Gastrocnemius medialis (tissue), 4 donors: ENCODE results near the gene SVOP. TPM values are rescaled to one million over a fixed set of nuclear protein-coding genes. Genes with fewer than 3 reads are reported as not detected.

Experiments used
- ATAC-seq, 2 donors: fragments of 150-250 bp; one replicate each; pipeline ENCODE4 v1.9.1; 2016
- DNase-seq, 2 donors: peaks; one replicate each; pipeline ENCODE4 v3.0.0-alpha.2; 2019
- H3K27ac ChIP-seq, 4 donors: fragments of 200-600 bp; sonication (generic); 1 replicate in 1 of 4; 2 replicates in 3 of 4; pipeline ENCODE4 v1.5.1; 2016 to 2018; ENCODE audit warnings: mild to moderate bottlenecking in 2 of 4, moderate library complexity in 1 of 4
- H3K27me3 ChIP-seq, 3 donors: fragments of 200-600 bp; sonication (generic) in 2 of 3; 1 replicate in 1 of 3; 2 replicates in 2 of 3; pipeline versions ENCODE4 v1.5.1 to v1.6.0; 2016 to 2019; ENCODE audit warnings: mild to moderate bottlenecking in 1 of 3, moderate library complexity in 1 of 3
- H3K36me3 ChIP-seq, 2 donors: fragments of 200-600 bp; sonication (generic) in 1 of 2; one replicate each; pipeline ENCODE4 v1.5.1; 2017 to 2018
- H3K4me1 ChIP-seq, 2 donors: fragments of 200-600 bp; sonication (generic) in 1 of 2; one replicate each; pipeline ENCODE4 v1.5.1; 2016 to 2017; ENCODE audit warnings: mild to moderate bottlenecking in 2 of 2
- H3K4me3 ChIP-seq, 4 donors: fragments of 200-600 bp; sonication (generic) in 3 of 4; 1 replicate in 1 of 4; 2 replicates in 3 of 4; pipeline ENCODE4 v1.5.1; 2016 to 2019; ENCODE audit warnings: mild to moderate bottlenecking in 2 of 4
- H3K9me3 ChIP-seq, 3 donors: fragments of 200-600 bp; sonication (generic) in 2 of 3; 1 replicate in 1 of 3; 2 replicates in 2 of 3; pipeline ENCODE4 v1.5.1; 2016 to 2019
- POLR2A ChIP-seq, 2 donors: fragments of 450-650 bp; IDR thresholded peaks; one replicate each; pipeline ENCODE4 v1.6.1; 2017; ENCODE audit warnings: antibody characterized with exemption in 2 of 2, mild to moderate bottlenecking in 2 of 2, moderate library complexity in 2 of 2
- in situ Hi-C, 4 donors: fragments of 200-750 bp; cut with MboI; loops; one replicate each; pipeline versions ENCODE4 v1.15.0 to v1.8.0; 2017; ENCODE audit warnings: low sequenced_read_pairs in 4 of 4
- intact Hi-C: fragments of 100-400 bp; cut with DNase I; formaldehyde crosslinking; loops from one replicate; pipeline ENCODE4 v1.15.1; 2023; ENCODE audit warnings: low total_unique reads
- total RNA-seq, 4 donors: library from RNA; depleted of rRNA; stranded (reverse); fragments of >200 nt; gene quantifications; one replicate each; pipeline versions ENCODE4 v1.1.0 to v1.2.3, GENCODE V29; 2016
- TF ChIP-seq, protein P1 (sequence below), 5 experiments: fragments of 450-650 bp in 3 of 5; fragments of 200-600 bp in 2 of 5; sonication (generic) in 2 of 5; IDR thresholded peaks in 4 of 5; conservative IDR thresholded peaks in 1 of 5; 1 replicate in 4 of 5; 2 replicates in 1 of 5; pipeline ENCODE4 v1.5.1; 2016 to 2019; ENCODE audit warnings: antibody characterized with exemption in 5 of 5, mild to moderate bottlenecking in 3 of 5, moderate library complexity in 3 of 5

Gene SVOP
- total RNA-seq, 4 donors from 2014 or later = 0.03 TPM; not detected in 3

- H3K4me1 ChIP-seq = no peaks in the 10 kb centered on the region
- H3K4me3 ChIP-seq = no peak overlapping the region
- TF ChIP-seq, protein P1, sequence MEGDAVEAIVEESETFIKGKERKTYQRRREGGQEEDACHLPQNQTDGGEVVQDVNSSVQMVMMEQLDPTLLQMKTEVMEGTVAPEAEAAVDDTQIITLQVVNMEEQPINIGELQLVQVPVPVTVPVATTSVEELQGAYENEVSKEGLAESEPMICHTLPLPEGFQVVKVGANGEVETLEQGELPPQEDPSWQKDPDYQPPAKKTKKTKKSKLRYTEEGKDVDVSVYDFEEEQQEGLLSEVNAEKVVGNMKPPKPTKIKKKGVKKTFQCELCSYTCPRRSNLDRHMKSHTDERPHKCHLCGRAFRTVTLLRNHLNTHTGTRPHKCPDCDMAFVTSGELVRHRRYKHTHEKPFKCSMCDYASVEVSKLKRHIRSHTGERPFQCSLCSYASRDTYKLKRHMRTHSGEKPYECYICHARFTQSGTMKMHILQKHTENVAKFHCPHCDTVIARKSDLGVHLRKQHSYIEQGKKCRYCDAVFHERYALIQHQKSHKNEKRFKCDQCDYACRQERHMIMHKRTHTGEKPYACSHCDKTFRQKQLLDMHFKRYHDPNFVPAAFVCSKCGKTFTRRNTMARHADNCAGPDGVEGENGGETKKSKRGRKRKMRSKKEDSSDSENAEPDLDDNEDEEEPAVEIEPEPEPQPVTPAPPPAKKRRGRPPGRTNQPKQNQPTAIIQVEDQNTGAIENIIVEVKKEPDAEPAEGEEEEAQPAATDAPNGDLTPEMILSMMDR (IDR thresholded peaks at IDR 0.05 in 4 of 5, conservative IDR thresholded peaks at IDR 0.05 in 1 of 5) = no peak
- TF ChIP-seq POLR2A (IDR thresholded peaks at IDR 0.05) = no peak
- in situ Hi-C loops (no loop called here), intact Hi-C loops (no loop called here)
- no peaks in the 10 kb centered on the region for H3K27me3 ChIP-seq
- H3K27ac ChIP-seq = no peak overlapping the region
- no peaks in the 10 kb centered on the region for H3K9me3 ChIP-seq
- H3K36me3 ChIP-seq = no peaks in the 10 kb centered on the region
- DNase-seq = no peak
- ATAC-seq = no peak
Observed at GRCh38 chr12:108989376-108989775, 31.5 kb downstream of the SVOP start.

DNA sequence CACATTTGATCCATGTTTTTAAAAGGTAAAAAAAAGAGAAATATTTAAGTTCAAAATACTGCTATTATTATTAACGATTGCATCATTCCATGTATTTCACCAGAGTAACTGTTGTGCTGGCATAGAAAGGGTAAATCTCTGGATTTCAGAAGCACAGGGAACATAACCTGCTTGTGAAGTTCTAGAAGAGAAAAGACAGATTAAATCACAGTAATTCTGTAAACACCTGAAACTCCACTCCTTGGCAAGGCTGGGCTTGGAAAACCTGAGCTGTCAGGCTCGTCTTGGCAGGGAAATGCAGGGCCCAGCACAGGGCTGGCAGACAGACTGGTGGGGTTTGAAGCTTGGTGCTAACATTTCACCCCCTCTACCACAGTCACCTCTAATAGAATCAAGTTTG, 35.1 kb downstream of the SVOP start:
- Histone ChIP-seq H3K36me3 (no peaks in the 10 kb centered on the region), H3K9me3 (no peaks in the 10 kb centered on the region), H3K4me1 (no peaks in the 10 kb centered on the region), H3K27ac (no peak overlapping the region), H3K4me3 (no peak overlapping the region), H3K27me3 (no peaks in the 10 kb centered on the region)
- intact Hi-C loops = no loop called here
- DNase-seq (no peak), ATAC-seq (no peak)
- no peak for TF ChIP-seq POLR2A (IDR thresholded peaks at IDR 0.05)
- TF ChIP-seq, protein P1 (IDR thresholded peaks at IDR 0.05 in 4 of 5, conservative IDR thresholded peaks at IDR 0.05 in 1 of 5) = no peak
- in situ Hi-C loops = no loop called here

DNA sequence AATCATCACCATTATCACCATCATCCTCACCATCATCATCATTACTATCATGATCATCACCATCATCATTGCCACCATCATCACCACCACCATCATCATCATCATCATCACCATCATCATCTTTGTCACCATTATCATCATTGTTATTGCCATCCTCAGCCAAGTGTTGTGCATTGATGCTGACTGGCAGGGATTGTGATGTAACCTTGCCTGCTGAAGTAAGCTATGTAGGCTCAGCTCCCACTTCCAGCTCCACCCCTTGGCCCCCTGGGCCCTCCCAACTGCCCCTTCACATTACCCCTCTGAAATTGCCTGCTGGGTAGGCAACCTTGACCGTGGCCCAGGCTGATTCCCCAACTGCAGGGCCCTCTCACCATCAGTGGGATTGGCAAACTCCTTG, 37.6 kb downstream of the SVOP start:
- Histone ChIP-seq H3K9me3 (no peaks in the 10 kb centered on the region), H3K27ac (no peak overlapping the region), H3K36me3 (no peaks in the 10 kb centered on the region), H3K4me1 (no peaks in the 10 kb centered on the region), H3K27me3 (no peaks in the 10 kb centered on the region), H3K4me3 (no peak overlapping the region)
- in situ Hi-C loops = no loop called here
- no peak for TF ChIP-seq POLR2A (IDR thresholded peaks at IDR 0.05)
- TF ChIP-seq, protein P1 (IDR thresholded peaks at IDR 0.05 in 4 of 5, conservative IDR thresholded peaks at IDR 0.05 in 1 of 5) = no peak
- intact Hi-C loops = no loop called here
- DNase-seq = no peak
- ATAC-seq = no peak

DNA sequence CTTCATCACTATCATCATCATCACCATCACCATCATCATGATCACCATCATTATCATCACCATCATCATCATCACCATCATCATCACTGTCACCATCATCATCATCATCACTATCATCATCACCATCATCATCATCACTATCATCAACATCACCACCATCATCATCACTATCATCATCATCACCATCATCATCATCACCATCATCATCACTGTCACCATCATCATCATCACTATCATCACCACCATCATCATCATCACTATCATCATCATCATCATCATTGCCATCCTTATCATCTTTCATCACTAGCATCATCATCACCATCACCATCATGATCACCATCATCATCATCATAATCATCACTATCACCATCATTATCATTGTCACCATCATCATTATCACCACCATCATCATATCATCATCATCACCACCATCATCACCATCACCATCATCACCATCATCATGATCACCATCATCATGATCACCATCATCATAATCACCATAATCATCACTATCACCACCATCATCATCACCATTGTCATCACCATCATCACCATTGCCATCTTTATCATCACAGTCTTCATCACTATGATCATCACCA, 38.1 kb downstream of the SVOP start:
- DNase-seq = no peak
- intact Hi-C loops (no loop called here), in situ Hi-C loops (no loop called here)
- no peaks in the 10 kb centered on the region for H3K9me3 ChIP-seq
- ATAC-seq = no peak
- no peak overlapping the region for H3K4me3 ChIP-seq
- H3K4me1 ChIP-seq = no peaks in the 10 kb centered on the region
- no peaks in the 10 kb centered on the region for H3K36me3 ChIP-seq
- H3K27me3 ChIP-seq = no peaks in the 10 kb centered on the region
- TF ChIP-seq, protein P1 (IDR thresholded peaks at IDR 0.05 in 4 of 5, conservative IDR thresholded peaks at IDR 0.05 in 1 of 5) = no peak
- no peak for TF ChIP-seq POLR2A (IDR thresholded peaks at IDR 0.05)
- H3K27ac ChIP-seq = no peak overlapping the region

- H3K27me3 ChIP-seq = no peaks in the 10 kb centered on the region
- no peak overlapping the region for H3K4me3 ChIP-seq
- ATAC-seq = no peak
- H3K4me1 ChIP-seq = no peaks in the 10 kb centered on the region
- DNase-seq = no peak
- H3K36me3 ChIP-seq = no peaks in the 10 kb centered on the region
- TF ChIP-seq, protein P1 (IDR thresholded peaks at IDR 0.05 in 4 of 5, conservative IDR thresholded peaks at IDR 0.05 in 1 of 5) = no peak
- no peak for TF ChIP-seq POLR2A (IDR thresholded peaks at IDR 0.05)
- intact Hi-C loops (no loop called here), in situ Hi-C loops (no loop called here)
- H3K9me3 ChIP-seq = no peaks in the 10 kb centered on the region
- H3K27ac ChIP-seq = no peak overlapping the region
Observed at GRCh38 chr12:108981835-108982234, 39.0 kb downstream of the SVOP start.
